ENCODE data around the gene SLC24A3.

GRCh38 chr20:19404826-19405225 lies 192.4 kb downstream of the SLC24A3 start:
- TF ChIP-seq CTCF (IDR thresholded peaks at IDR 0.05) (no peak), POLR2A (IDR thresholded peaks at IDR 0.05) (no peak)
